ENCODE measurements around the gene KERA. TPM values are rescaled to one million over a fixed set of nuclear protein-coding genes. Genes with fewer than 3 reads are reported as not detected.

The KERA gene
- total RNA-seq, 4 donors from 2014 or later = not detected

- no peak overlapping the region for H3K27ac ChIP-seq (replicated peaks in 1 of 4)
- no peak overlapping the region for H3K4me3 ChIP-seq
- H3K36me3 ChIP-seq = no peaks in the 10 kb centered on the region
- no peaks in the 10 kb centered on the region for H3K27me3 ChIP-seq
- H3K9me3 ChIP-seq = no peaks in the 10 kb centered on the region
- no peak for DNase-seq (ENCODE audit: extremely low spot score)
- 73% methylated on average over 1 of the region's 1 CpG for WGBS
- intact Hi-C loops (cut with DNase I) = no loop called here
- TF ChIP-seq POLR2AphosphoS5 (IDR thresholded peaks at IDR 0.05) (no peak), POLR2A (IDR thresholded peaks at IDR 0.05; ENCODE audit: low read depth) (no peak), EP300 (IDR thresholded peaks at IDR 0.05) (no peak)
- TF ChIP-seq, protein P1, sequence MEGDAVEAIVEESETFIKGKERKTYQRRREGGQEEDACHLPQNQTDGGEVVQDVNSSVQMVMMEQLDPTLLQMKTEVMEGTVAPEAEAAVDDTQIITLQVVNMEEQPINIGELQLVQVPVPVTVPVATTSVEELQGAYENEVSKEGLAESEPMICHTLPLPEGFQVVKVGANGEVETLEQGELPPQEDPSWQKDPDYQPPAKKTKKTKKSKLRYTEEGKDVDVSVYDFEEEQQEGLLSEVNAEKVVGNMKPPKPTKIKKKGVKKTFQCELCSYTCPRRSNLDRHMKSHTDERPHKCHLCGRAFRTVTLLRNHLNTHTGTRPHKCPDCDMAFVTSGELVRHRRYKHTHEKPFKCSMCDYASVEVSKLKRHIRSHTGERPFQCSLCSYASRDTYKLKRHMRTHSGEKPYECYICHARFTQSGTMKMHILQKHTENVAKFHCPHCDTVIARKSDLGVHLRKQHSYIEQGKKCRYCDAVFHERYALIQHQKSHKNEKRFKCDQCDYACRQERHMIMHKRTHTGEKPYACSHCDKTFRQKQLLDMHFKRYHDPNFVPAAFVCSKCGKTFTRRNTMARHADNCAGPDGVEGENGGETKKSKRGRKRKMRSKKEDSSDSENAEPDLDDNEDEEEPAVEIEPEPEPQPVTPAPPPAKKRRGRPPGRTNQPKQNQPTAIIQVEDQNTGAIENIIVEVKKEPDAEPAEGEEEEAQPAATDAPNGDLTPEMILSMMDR (IDR thresholded peaks at IDR 0.05) = no peak
- H3K4me1 ChIP-seq = no peaks in the 10 kb centered on the region
Observed at GRCh38 chr12:91074851-91075250, 17.0 kb upstream of the KERA start.

DNA sequence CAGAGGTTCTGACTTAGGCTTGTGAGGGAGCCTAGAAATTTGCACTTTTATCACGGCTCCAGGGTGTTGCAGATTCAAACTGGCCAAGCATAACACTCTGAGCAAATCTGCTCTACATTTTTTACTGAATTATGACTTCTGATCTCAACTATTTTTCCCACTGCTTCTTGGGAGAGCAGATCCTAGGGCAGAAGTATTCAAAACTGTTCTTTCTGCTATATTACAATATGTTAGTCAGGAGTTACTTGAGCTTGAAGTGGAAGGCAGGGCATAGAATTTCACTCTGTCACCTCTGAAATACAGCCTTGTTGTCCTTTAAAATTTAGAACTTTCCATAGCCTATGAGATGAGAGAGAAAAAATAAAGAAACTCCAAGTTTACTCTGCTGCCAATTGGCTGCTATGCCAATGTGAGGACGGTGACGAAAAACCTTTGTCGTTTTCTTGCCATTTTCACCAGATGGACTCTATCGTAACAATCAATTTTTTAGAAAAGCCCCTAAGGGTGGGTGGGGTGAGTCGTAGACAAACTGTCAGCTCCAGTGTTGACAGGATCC lies 16.4 kb upstream of the KERA start:
- H3K9me3 ChIP-seq = no peaks in the 10 kb centered on the region
- intact Hi-C loops (cut with DNase I) = no loop called here

DNA sequence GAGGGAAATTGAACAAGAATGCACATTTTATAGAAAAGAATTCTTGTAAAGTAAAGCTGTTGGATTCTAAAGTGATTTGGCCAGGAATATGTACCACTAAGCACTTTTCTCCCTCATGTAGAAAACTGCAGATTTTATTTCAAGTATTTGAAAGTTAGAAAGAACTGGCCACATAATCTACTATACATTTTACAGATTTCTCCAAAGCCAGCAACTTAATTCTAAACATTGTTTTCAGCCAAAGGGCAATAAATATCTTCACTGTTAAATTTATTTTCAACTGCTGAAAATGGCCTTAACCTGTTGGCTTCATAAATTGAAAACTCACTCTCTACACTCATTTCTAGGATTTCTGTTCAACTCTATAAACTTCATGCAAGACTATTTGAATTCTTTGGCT lies 15.6 kb upstream of the KERA start:
- Histone ChIP-seq H3K27me3 (no peaks in the 10 kb centered on the region), H3K36me3 (no peaks in the 10 kb centered on the region), H3K9me3 (no peaks in the 10 kb centered on the region), H3K4me3 (no peak overlapping the region), H3K27ac (replicated peaks in 1 of 4) (peak overlapping the region in 1 of 4 donors; percentile 37), H3K4me1 (no peaks in the 10 kb centered on the region)
- no peak for DNase-seq (ENCODE audit: extremely low spot score)
- no peak for TF ChIP-seq EP300 (IDR thresholded peaks at IDR 0.05)
- TF ChIP-seq POLR2A (IDR thresholded peaks at IDR 0.05; ENCODE audit: low read depth) = no peak
- TF ChIP-seq, protein P1 (IDR thresholded peaks at IDR 0.05) = no peak
- TF ChIP-seq POLR2AphosphoS5 (IDR thresholded peaks at IDR 0.05) = no peak
- intact Hi-C loops (cut with DNase I) = no loop called here

More for the DNA sequence above, 16.4 kb upstream of the KERA start:
- H3K27ac ChIP-seq (replicated peaks in 1 of 4) = peak overlapping the region in 3 of 4 donors; percentile 5 to 37 (median 35)
- no peak for DNase-seq (ENCODE audit: extremely low spot score)
- no peaks in the 10 kb centered on the region for H3K27me3 ChIP-seq
- TF ChIP-seq EP300 (IDR thresholded peaks at IDR 0.05) = no peak
- TF ChIP-seq POLR2AphosphoS5 (IDR thresholded peaks at IDR 0.05) = no peak
- TF ChIP-seq, protein P1 (IDR thresholded peaks at IDR 0.05) = no peak
- TF ChIP-seq POLR2A (IDR thresholded peaks at IDR 0.05; ENCODE audit: low read depth) = no peak
- no peaks in the 10 kb centered on the region for H3K4me1 ChIP-seq
- WGBS = 52% methylated on average over 6 of the region's 6 CpGs
- no peaks in the 10 kb centered on the region for H3K36me3 ChIP-seq
- H3K4me3 ChIP-seq = no peak overlapping the region

DNA sequence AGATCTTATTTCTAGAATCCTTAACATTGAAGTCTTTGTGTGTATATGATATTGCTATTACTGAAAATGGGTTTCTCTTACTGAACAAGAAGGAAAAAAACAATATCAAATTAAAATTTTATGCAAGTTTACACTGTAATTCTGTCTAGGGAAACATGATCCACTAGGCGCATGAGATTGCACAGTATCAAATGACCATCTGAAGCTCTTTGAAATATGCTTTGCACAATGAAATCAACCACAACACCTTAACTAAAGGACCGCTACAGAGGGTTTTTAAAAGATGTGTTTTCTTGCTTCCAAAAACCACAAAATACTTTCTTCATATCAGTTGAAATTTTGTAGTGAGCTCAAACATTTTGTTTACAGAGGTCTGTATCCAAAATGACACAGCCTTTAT lies 15.1 kb upstream of the KERA start:
- intact Hi-C loops (cut with DNase I) = no loop called here
- WGBS = 97% methylated on average over 2 of the region's 2 CpGs
- no peaks in the 10 kb centered on the region for H3K9me3 ChIP-seq
- DNase-seq (ENCODE audit: extremely low spot score) = no peak
- no peaks in the 10 kb centered on the region for H3K36me3 ChIP-seq
- H3K4me3 ChIP-seq = no peak overlapping the region
- no peaks in the 10 kb centered on the region for H3K4me1 ChIP-seq
- H3K27me3 ChIP-seq = no peaks in the 10 kb centered on the region
- TF ChIP-seq POLR2AphosphoS5 (IDR thresholded peaks at IDR 0.05) (no peak), EP300 (IDR thresholded peaks at IDR 0.05) (no peak), POLR2A (IDR thresholded peaks at IDR 0.05; ENCODE audit: low read depth) (no peak)
- TF ChIP-seq, protein P1 (IDR thresholded peaks at IDR 0.05) = no peak
- H3K27ac ChIP-seq (replicated peaks in 1 of 4) = no peak overlapping the region

GRCh38 chr12:91070936-91071335 lies 13.1 kb upstream of the KERA start:
- Histone ChIP-seq H3K36me3 (no peaks in the 10 kb centered on the region), H3K4me3 (no peak overlapping the region), H3K27me3 (no peaks in the 10 kb centered on the region), H3K9me3 (no peaks in the 10 kb centered on the region), H3K4me1 (no peaks in the 10 kb centered on the region), H3K27ac (replicated peaks in 1 of 4) (no peak overlapping the region)
- TF ChIP-seq POLR2A (IDR thresholded peaks at IDR 0.05; ENCODE audit: low read depth) = no peak
- TF ChIP-seq, protein P1 (IDR thresholded peaks at IDR 0.05) = no peak
- TF ChIP-seq POLR2AphosphoS5 (IDR thresholded peaks at IDR 0.05) = no peak
- TF ChIP-seq EP300 (IDR thresholded peaks at IDR 0.05) = no peak
- no peak for DNase-seq (ENCODE audit: extremely low spot score)
- intact Hi-C loops (cut with DNase I) = no loop called here

Measured in esophagus muscularis mucosa (tissue), 4 donors.